ENCODE measurements around the gene SLC16A11.

The SLC16A11 gene

GRCh38 chr17:7079581-7080455 lies 35.9 kb upstream of the SLC16A11 start, which contains the start of gene CLEC10A:
CLEC10A (minus strand) TSS chr17:7080251; CDS start chr17:7078812, 1,439 bp downstream.
- peak within 1 kb of the TSS in 1 of 2 donors; percentile 58 for H3K27ac ChIP-seq
- DNase-seq (ENCODE audit: low spot score) = no peak
- TF ChIP-seq, protein P1, sequence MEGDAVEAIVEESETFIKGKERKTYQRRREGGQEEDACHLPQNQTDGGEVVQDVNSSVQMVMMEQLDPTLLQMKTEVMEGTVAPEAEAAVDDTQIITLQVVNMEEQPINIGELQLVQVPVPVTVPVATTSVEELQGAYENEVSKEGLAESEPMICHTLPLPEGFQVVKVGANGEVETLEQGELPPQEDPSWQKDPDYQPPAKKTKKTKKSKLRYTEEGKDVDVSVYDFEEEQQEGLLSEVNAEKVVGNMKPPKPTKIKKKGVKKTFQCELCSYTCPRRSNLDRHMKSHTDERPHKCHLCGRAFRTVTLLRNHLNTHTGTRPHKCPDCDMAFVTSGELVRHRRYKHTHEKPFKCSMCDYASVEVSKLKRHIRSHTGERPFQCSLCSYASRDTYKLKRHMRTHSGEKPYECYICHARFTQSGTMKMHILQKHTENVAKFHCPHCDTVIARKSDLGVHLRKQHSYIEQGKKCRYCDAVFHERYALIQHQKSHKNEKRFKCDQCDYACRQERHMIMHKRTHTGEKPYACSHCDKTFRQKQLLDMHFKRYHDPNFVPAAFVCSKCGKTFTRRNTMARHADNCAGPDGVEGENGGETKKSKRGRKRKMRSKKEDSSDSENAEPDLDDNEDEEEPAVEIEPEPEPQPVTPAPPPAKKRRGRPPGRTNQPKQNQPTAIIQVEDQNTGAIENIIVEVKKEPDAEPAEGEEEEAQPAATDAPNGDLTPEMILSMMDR (IDR thresholded peaks at IDR 0.05) = no peak
- peak within 1 kb of the TSS; percentile 38 for H3K4me3 ChIP-seq

- no peak for DNase-seq (ENCODE audit: low spot score)
- no peak overlapping the region for H3K27ac ChIP-seq
- H3K4me3 ChIP-seq = no peak overlapping the region
- TF ChIP-seq, protein P1 (IDR thresholded peaks at IDR 0.05) = no peak
Observed at GRCh38 chr17:7078711-7079110, 34.8 kb upstream of the SLC16A11 start.

- TF ChIP-seq, protein P1 (IDR thresholded peaks at IDR 0.05) = no peak
- DNase-seq (ENCODE audit: low spot score) = no peak
- no peak overlapping the region for H3K4me3 ChIP-seq
- H3K27ac ChIP-seq = no peak overlapping the region
Observed at GRCh38 chr17:7077911-7078546, 34.1 kb upstream of the SLC16A11 start.

DNA sequence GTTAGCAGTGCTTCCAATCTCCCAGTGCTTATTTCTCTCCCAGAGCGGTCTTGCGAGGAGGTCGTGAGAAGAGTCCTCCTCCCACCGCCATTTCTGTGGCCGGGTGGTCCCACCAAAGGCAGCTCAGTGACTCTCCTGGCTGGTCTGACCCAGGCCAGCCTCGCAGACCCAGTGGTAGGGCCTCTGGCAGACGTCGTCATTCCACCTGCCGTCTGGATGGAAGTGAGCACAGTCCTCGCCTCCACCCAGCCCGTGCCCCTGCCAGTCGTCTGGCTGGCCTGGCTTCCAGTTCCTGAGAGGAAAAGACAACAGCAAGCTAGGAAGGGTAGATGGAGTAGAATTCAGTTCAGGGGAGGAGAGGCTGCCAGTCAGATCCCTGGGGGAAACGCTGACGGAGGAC lies 31.0 kb upstream of the SLC16A11 start:
- no peak overlapping the region for H3K4me3 ChIP-seq
- no peak overlapping the region for H3K27ac ChIP-seq
- TF ChIP-seq, protein P1 (IDR thresholded peaks at IDR 0.05) = no peak
- no peak for DNase-seq (ENCODE audit: low spot score)

- Histone ChIP-seq H3K27ac (no peak overlapping the region), H3K4me3 (no peak overlapping the region)
- TF ChIP-seq, protein P1 (IDR thresholded peaks at IDR 0.05) = no peak
- no peak for DNase-seq (ENCODE audit: low spot score)
Observed at GRCh38 chr17:7072406-7072805, 28.5 kb upstream of the SLC16A11 start.

- no peak overlapping the region for H3K4me3 ChIP-seq
- no peak overlapping the region for H3K27ac ChIP-seq
- TF ChIP-seq, protein P1 (IDR thresholded peaks at IDR 0.05) = no peak
- DNase-seq (ENCODE audit: low spot score) = no peak
Observed at GRCh38 chr17:7070712-7071111, 26.8 kb upstream of the SLC16A11 start.

Data from coronary artery (tissue), 2 donors.